ENCODE results near the gene KIAA1549. TPM values are rescaled to one million over a fixed set of nuclear protein-coding genes. Genes with fewer than 3 reads are reported as not detected.

Gene KIAA1549
- total and polyA plus RNA-seq, 4 donors, result 0.83 to 5.8 (median 3.6) TPM

DNA sequence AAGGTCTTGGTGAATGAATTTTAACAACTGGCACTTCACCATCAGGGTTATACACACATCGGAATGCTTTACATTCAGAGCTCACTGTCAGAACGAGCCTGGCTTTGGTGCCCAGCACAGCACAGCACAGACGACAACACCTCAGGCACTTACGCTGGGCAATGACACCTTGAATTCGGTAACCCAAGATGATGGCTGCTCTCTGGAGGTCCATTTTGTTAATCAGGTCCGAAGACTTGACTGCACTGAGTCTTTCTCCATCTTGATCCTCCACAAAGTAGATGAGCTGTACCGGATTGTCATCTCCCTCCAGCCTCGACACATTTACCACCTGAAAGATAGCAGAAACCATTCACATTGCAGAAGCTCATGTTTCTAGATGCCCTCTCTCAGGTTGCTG is 82.4 kb downstream of the KIAA1549 start:
- ATAC-seq (ENCODE audit: insufficient read depth, low FRiP score), result no peak
- TF ChIP-seq CTCF (IDR thresholded peaks at IDR 0.05; ENCODE audit: control extremely low read depth, extremely low read depth), result no peak
- 88 to 95% methylated on average over 8 of the region's 8 CpGs for WGBS, 2 donors
- no peak overlapping the region for H3K4me3 ChIP-seq
- peaks cover 0 to 8% (median 0%) of the 10 kb centered on the region in 5 donors for H3K4me1 ChIP-seq (ENCODE audit: control insufficient read depth in 5 of 5, insufficient read depth in 5 of 5, low read length in 5 of 5)
- peaks cover 0 to 12% (median 7%) of the 10 kb centered on the region in 4 donors for H3K36me3 ChIP-seq (ENCODE audit: control insufficient read depth in 4 of 4, insufficient read depth in 4 of 4, low read length in 4 of 4)
- H3K27me3 ChIP-seq (ENCODE audit: control insufficient read depth in 3 of 3, insufficient read depth in 3 of 3, low read length in 2 of 3), result no peaks in the 10 kb centered on the region
- H3K9ac ChIP-seq (ENCODE audit: insufficient read depth in 1 of 2, low read length in 2 of 2), result no peak overlapping the region
- DNase-seq, result no peak
- H3K9me3 ChIP-seq (ENCODE audit: control insufficient read depth in 4 of 4, insufficient read depth in 3 of 4, low read length in 3 of 4), result no peaks in the 10 kb centered on the region
- H3K27ac ChIP-seq (ENCODE audit: low read depth in 1 of 2, low read length in 1 of 2), result no peak overlapping the region

DNA sequence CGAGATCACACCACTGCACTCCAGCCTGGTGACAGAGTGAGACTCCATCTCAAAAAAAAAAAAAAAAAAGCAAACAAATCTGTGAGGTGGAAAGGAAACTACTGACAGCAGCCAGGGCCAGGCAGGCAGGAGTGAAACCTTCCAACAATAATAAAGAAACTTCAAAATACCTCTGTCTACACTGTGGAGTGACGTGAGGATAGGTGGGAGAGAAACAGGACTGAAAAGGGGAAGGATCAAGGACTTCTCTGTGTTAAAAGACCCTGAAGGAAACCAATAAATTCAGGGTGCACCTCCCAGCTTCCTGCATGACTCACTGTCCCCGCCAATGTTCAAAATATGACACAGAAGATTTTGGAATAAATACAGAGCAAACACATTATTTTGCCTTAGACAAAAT is 82.9 kb downstream of the KIAA1549 start:
- DNase-seq, result no peak
- peaks cover 0 to 11% (median 5%) of the 10 kb centered on the region in 4 donors for H3K36me3 ChIP-seq (ENCODE audit: control insufficient read depth in 4 of 4, insufficient read depth in 4 of 4, low read length in 4 of 4)
- peaks cover 0 to 8% (median 0%) of the 10 kb centered on the region in 5 donors for H3K4me1 ChIP-seq (ENCODE audit: control insufficient read depth in 5 of 5, insufficient read depth in 5 of 5, low read length in 5 of 5)
- no peak overlapping the region for H3K27ac ChIP-seq (ENCODE audit: low read depth in 1 of 2, low read length in 1 of 2)
- WGBS, 2 donors, result 29 to 62% methylated on average over 2 to 3 of the region's 3 CpGs
- no peaks in the 10 kb centered on the region for H3K9me3 ChIP-seq (ENCODE audit: control insufficient read depth in 4 of 4, insufficient read depth in 3 of 4, low read length in 3 of 4)
- H3K9ac ChIP-seq (ENCODE audit: insufficient read depth in 1 of 2, low read length in 2 of 2), result no peak overlapping the region
- no peak overlapping the region for H3K4me3 ChIP-seq
- no peak for ATAC-seq (ENCODE audit: insufficient read depth, low FRiP score)
- H3K27me3 ChIP-seq (ENCODE audit: control insufficient read depth in 3 of 3, insufficient read depth in 3 of 3, low read length in 2 of 3), result no peaks in the 10 kb centered on the region
- TF ChIP-seq CTCF (IDR thresholded peaks at IDR 0.05; ENCODE audit: control extremely low read depth, extremely low read depth), result no peak

DNA sequence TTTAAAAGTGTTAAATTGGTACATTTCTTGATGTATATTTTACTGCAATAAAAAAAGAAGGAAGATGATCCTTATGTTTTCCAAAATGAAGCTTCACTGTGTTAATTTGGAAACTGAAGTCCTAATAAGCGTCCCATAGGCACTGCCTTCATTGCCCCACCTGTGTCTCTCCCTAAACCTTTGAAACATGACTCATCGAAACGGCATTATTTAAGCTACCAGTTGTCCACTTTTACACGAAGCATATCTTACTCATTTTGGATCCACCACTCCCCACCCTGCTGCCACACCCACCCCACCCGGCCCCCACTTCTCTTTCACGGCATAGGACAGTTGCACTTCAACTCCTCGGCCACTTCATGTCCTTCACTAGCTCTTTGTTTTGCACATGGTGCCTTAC is 85.5 kb downstream of the KIAA1549 start:
- Histone ChIP-seq H3K4me3 (no peak overlapping the region), H3K4me1 (ENCODE audit: control insufficient read depth in 5 of 5, insufficient read depth in 5 of 5, low read length in 5 of 5) (peaks cover 0 to 19% (median 11%) of the 10 kb centered on the region in 5 donors), H3K27me3 (ENCODE audit: control insufficient read depth in 3 of 3, insufficient read depth in 3 of 3, low read length in 2 of 3) (no peaks in the 10 kb centered on the region), H3K27ac (ENCODE audit: low read depth in 1 of 2, low read length in 1 of 2) (no peak overlapping the region), H3K9me3 (ENCODE audit: control insufficient read depth in 4 of 4, insufficient read depth in 3 of 4, low read length in 3 of 4) (no peaks in the 10 kb centered on the region), H3K36me3 (ENCODE audit: control insufficient read depth in 4 of 4, insufficient read depth in 4 of 4, low read length in 4 of 4) (peaks cover 0 to 11% (median 5%) of the 10 kb centered on the region in 4 donors), H3K9ac (ENCODE audit: insufficient read depth in 1 of 2, low read length in 2 of 2) (no peak overlapping the region)
- TF ChIP-seq CTCF (IDR thresholded peaks at IDR 0.05; ENCODE audit: control extremely low read depth, extremely low read depth), result no peak
- WGBS, 2 donors, result 88 to 94% methylated on average over 7 of the region's 7 CpGs
- DNase-seq (no peak), ATAC-seq (ENCODE audit: insufficient read depth, low FRiP score) (no peak)

DNA sequence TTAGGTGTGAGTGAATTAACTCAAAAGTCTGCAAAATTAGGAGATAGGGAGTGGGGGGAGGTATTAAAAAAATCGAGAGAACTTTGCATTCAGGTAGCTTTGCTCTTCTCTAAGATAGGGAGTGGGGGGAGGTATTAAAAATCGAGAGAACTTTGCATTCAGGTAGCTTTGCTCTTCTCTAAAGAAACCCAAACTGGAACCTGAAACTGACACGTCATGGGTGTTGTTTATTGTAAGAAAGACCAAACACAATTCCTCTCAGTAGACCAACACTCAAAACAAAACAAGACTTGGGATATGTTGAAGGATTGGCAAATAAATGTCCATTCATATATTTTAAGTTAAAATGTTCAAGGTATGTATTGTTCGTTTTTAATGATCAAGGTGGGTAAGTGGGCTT is 87.9 kb downstream of the KIAA1549 start:
- ATAC-seq (ENCODE audit: insufficient read depth, low FRiP score), result no peak
- H3K4me1 ChIP-seq (ENCODE audit: control insufficient read depth in 5 of 5, insufficient read depth in 5 of 5, low read length in 5 of 5), result peaks cover 0 to 22% (median 8%) of the 10 kb centered on the region in 5 donors
- H3K9ac ChIP-seq (ENCODE audit: insufficient read depth in 1 of 2, low read length in 2 of 2), result no peak overlapping the region
- H3K9me3 ChIP-seq (ENCODE audit: control insufficient read depth in 4 of 4, insufficient read depth in 3 of 4, low read length in 3 of 4), result no peaks in the 10 kb centered on the region
- no peak for TF ChIP-seq CTCF (IDR thresholded peaks at IDR 0.05; ENCODE audit: control extremely low read depth, extremely low read depth)
- WGBS, 2 donors, result 85 to 91% methylated on average over 4 of the region's 4 CpGs
- no peaks in the 10 kb centered on the region for H3K27me3 ChIP-seq (ENCODE audit: control insufficient read depth in 3 of 3, insufficient read depth in 3 of 3, low read length in 2 of 3)
- H3K36me3 ChIP-seq (ENCODE audit: control insufficient read depth in 4 of 4, insufficient read depth in 4 of 4, low read length in 4 of 4), result peaks cover 0 to 11% (median 5%) of the 10 kb centered on the region in 4 donors
- no peak overlapping the region for H3K27ac ChIP-seq (ENCODE audit: low read depth in 1 of 2, low read length in 1 of 2)
- no peak overlapping the region for H3K4me3 ChIP-seq
- no peak for DNase-seq
